ENCODE measurements around the gene PTPRE. TPM values are rescaled to one million over a fixed set of nuclear protein-coding genes. Genes with fewer than 3 reads are reported as not detected.

Gene PTPRE
- total and polyA plus RNA-seq, 4 donors, result 1.5 to 12.5 (median 3.7) TPM

- no peak for TF ChIP-seq FOXA2 (IDR thresholded peaks at IDR 0.05)
- TF ChIP-seq MAX (IDR thresholded peaks at IDR 0.05), result no peak
- TF ChIP-seq RXRA (IDR thresholded peaks at IDR 0.05), result no peak
- TF ChIP-seq REST (IDR thresholded peaks at IDR 0.05), result no peak
These were observed 37.4 kb downstream of the PTPRE start (continued) for GRCh38 chr10:127944256-127944655.

DNA sequence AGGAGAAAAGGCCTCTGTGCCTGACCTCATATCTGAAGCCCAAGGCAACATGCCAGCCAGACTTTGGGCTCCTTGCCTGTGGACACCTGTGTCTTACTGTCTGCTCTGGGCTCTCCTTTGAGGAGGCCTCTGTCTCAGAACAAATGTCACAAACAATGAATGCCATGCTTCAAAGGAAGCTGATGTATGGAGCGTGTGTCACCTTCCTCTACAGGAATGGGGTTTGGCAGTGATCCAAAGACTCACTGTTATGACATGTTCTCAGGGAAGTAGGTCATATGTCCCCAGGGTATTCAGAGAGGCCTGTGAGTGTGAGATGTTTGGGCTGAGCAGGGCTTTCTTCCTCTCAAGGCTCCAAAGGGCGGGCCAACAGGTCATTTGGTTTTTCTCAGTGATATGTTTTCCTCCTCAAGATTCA is 38.4 kb downstream of the PTPRE start:
- no peak overlapping the region for H3K27ac ChIP-seq (ENCODE audit: low read depth in 1 of 2, low read length in 2 of 2)
- H3K36me3 ChIP-seq (ENCODE audit: control insufficient read depth in 4 of 4, insufficient read depth in 3 of 4, low read depth in 1 of 4, low read length in 3 of 4), result no peaks in the 10 kb centered on the region
- no peak overlapping the region for H3K9ac ChIP-seq (ENCODE audit: low read depth in 1 of 2, low read length in 2 of 2)
- TF ChIP-seq, protein P1, sequence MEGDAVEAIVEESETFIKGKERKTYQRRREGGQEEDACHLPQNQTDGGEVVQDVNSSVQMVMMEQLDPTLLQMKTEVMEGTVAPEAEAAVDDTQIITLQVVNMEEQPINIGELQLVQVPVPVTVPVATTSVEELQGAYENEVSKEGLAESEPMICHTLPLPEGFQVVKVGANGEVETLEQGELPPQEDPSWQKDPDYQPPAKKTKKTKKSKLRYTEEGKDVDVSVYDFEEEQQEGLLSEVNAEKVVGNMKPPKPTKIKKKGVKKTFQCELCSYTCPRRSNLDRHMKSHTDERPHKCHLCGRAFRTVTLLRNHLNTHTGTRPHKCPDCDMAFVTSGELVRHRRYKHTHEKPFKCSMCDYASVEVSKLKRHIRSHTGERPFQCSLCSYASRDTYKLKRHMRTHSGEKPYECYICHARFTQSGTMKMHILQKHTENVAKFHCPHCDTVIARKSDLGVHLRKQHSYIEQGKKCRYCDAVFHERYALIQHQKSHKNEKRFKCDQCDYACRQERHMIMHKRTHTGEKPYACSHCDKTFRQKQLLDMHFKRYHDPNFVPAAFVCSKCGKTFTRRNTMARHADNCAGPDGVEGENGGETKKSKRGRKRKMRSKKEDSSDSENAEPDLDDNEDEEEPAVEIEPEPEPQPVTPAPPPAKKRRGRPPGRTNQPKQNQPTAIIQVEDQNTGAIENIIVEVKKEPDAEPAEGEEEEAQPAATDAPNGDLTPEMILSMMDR (IDR thresholded peaks at IDR 0.05; ENCODE audit: low read depth, low read length, missing input control), result no peak
- TF ChIP-seq NR2F2 (IDR thresholded peaks at IDR 0.05), result no peak
- TF ChIP-seq EGR1 (IDR thresholded peaks at IDR 0.05; ENCODE audit: low read depth in 2 of 2), result no peak
- no peak for TF ChIP-seq SP1 (IDR thresholded peaks at IDR 0.05)
- no peak for TF ChIP-seq REST (IDR thresholded peaks at IDR 0.05)
- TF ChIP-seq MAX (IDR thresholded peaks at IDR 0.05), result no peak
- TF ChIP-seq, protein P2, sequence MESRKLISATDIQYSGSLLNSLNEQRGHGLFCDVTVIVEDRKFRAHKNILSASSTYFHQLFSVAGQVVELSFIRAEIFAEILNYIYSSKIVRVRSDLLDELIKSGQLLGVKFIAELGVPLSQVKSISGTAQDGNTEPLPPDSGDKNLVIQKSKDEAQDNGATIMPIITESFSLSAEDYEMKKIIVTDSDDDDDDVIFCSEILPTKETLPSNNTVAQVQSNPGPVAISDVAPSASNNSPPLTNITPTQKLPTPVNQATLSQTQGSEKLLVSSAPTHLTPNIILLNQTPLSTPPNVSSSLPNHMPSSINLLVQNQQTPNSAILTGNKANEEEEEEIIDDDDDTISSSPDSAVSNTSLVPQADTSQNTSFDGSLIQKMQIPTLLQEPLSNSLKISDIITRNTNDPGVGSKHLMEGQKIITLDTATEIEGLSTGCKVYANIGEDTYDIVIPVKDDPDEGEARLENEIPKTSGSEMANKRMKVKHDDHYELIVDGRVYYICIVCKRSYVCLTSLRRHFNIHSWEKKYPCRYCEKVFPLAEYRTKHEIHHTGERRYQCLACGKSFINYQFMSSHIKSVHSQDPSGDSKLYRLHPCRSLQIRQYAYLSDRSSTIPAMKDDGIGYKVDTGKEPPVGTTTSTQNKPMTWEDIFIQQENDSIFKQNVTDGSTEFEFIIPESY (IDR thresholded peaks at IDR 0.05), result no peak
- no peak for TF ChIP-seq HNF4G (IDR thresholded peaks at IDR 0.05)
- no peak for TF ChIP-seq JUND (IDR thresholded peaks at IDR 0.05)
- TF ChIP-seq HNF4A (conservative IDR thresholded peaks at IDR 0.05), result no peak
- TF ChIP-seq FOXA1 (IDR thresholded peaks at IDR 0.05), result no peak
- TF ChIP-seq TAF1 (conservative IDR thresholded peaks at IDR 0.05), result no peak
- 82% methylated on average over 2 of the region's 2 CpGs for WGBS
- H3K4me3 ChIP-seq (ENCODE audit: low read depth in 1 of 3, low read length in 3 of 3), result no peak overlapping the region
- no peak for DNase-seq (ENCODE audit: low spot score)
- H3K27me3 ChIP-seq (ENCODE audit: control insufficient read depth in 4 of 4, insufficient read depth in 4 of 4, low read length in 3 of 4), result no peaks in the 10 kb centered on the region
- no peaks in the 10 kb centered on the region for H3K9me3 ChIP-seq (ENCODE audit: control insufficient read depth in 4 of 4, low read length in 3 of 4)
- H3K4me1 ChIP-seq (ENCODE audit: control insufficient read depth in 4 of 4, insufficient read depth in 4 of 4, low read length in 3 of 4), result no peaks in the 10 kb centered on the region

Data from liver (tissue), 9 donors.